Vagina (tissue), 2 donors: Measurements from ENCODE around the gene EGLN2. TPM values are rescaled to one million over a fixed set of nuclear protein-coding genes. Genes with fewer than 3 reads are reported as not detected.

Experiments used
- DNase-seq, 2 donors: peaks; one replicate each; pipeline ENCODE4 v3.0.0-alpha.2; 2017; ENCODE audit errors: extremely low spot score in 2 of 2
- H3K27ac ChIP-seq: fragments of 200-600 bp; sonication (generic); one replicate; pipeline ENCODE4 v1.5.1; 2019
- H3K27me3 ChIP-seq: fragments of 200-600 bp; sonication (generic); one replicate; pipeline ENCODE4 v1.5.1; 2019
- H3K36me3 ChIP-seq, 2 donors: fragments of 200-600 bp; sonication (generic); one replicate each; pipeline ENCODE4 v1.5.1; 2017 to 2019
- H3K4me1 ChIP-seq: fragments of 200-600 bp; sonication (generic); one replicate; pipeline ENCODE4 v1.5.1; 2019
- H3K4me3 ChIP-seq, 2 donors: fragments of 200-600 bp; sonication (generic); 1 replicate in 1 of 2; 2 replicates in 1 of 2; pipeline ENCODE4 v1.5.1; 2016 to 2019
- H3K9me3 ChIP-seq: fragments of 200-600 bp; sonication (generic); one replicate; pipeline ENCODE4 v1.5.1; 2019
- POLR2A ChIP-seq, 2 donors: fragments of 450-650 bp; IDR thresholded peaks; one replicate each; pipeline ENCODE4 v1.6.1; 2017; ENCODE audit warnings: antibody characterized with exemption in 2 of 2, mild to moderate bottlenecking in 2 of 2, moderate library complexity in 2 of 2
- POLR2AphosphoS5 ChIP-seq, 2 donors: sonication (generic); formaldehyde crosslinking; IDR thresholded peaks; one replicate each; pipeline ENCODE4 v1.9.0; 2017; ENCODE audit warnings: antibody characterized with exemption in 2 of 2, mild to moderate bottlenecking in 2 of 2, low read depth in 1 of 2; ENCODE audit not compliant: insufficient read depth in 1 of 2
- intact Hi-C: fragments of 100-400 bp; cut with DNase I; formaldehyde crosslinking; loops from one replicate; pipeline ENCODE4 v1.15.1; 2023
- total RNA-seq: library from RNA; depleted of rRNA; stranded (reverse); fragments of >200 nt; gene quantifications from one replicate; pipeline ENCODE4 v1.2.3, GENCODE V29; 2016
- TF ChIP-seq, protein P1 (sequence below), 3 experiments: fragments of 450-650 bp in 2 of 3; fragments of 200-600 bp in 1 of 3; sonication (generic) in 1 of 3; IDR thresholded peaks; one replicate each; pipeline ENCODE4 v1.5.1; 2017 to 2019; ENCODE audit warnings: antibody characterized with exemption in 3 of 3, mild to moderate bottlenecking in 2 of 3, moderate library complexity in 2 of 3

EGLN2 gene
- total RNA-seq, 1 donor from 2014 or later = 76.9 TPM

DNA sequence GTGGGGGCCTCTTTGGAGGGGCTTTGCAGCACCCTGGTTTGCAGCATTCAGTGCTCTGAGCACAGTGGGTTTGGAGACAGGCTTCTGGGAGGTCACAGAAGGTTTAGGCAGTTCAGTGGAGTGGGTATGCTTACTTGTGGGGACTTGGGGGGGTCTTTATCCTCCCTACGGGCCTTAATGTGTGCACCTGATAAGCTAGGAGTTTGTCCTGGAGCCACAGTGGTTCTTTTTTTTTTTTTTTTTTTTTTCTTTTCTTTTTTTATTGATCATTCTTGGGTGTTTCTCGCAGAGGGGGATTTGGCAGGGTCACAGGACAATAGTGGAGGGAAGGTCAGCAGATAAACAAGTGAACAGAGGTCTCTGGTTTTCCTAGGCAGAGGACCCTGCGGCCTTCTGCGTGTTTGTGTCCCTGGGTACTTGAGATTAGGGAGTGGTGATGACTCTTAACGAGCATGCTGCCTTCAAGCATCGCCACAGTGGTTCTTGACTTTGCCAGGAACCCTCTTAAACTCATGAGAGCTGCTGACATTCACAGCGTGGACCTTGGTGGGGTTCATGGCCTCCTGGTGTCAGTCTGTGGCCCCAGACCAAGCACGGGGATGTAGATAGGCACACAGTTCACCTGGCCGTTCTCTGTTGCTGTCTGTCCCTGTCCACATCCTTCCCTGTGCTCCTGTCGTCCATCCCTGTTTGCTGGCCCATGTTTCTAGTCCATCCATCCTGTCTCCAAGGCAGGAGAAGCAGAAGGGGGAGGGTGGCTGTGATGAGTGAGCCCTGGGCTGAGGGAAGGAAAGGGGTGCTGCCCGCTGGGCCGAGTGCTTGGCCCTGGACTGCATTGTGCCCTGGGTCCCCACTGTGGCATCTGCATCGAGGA, 2.7 kb downstream of the EGLN2 start:
- Histone ChIP-seq H3K36me3 (peaks cover 0 to 8% of the 10 kb centered on the region in 2 donors), H3K27ac (peak overlapping the region; percentile 98), H3K4me3 (peak overlapping the region; percentile 73 to 95), H3K27me3 (no peaks in the 10 kb centered on the region), H3K4me1 (peaks cover 78% of the 10 kb centered on the region), H3K9me3 (no peaks in the 10 kb centered on the region)
- intact Hi-C loops = loop anchor here (5.0 to 10.0 kb wide), 3 partner anchors 47 to 1071 kb away; partner anchors contain the start of genes ACTMAP and SNRPA
- TF ChIP-seq, protein P1, sequence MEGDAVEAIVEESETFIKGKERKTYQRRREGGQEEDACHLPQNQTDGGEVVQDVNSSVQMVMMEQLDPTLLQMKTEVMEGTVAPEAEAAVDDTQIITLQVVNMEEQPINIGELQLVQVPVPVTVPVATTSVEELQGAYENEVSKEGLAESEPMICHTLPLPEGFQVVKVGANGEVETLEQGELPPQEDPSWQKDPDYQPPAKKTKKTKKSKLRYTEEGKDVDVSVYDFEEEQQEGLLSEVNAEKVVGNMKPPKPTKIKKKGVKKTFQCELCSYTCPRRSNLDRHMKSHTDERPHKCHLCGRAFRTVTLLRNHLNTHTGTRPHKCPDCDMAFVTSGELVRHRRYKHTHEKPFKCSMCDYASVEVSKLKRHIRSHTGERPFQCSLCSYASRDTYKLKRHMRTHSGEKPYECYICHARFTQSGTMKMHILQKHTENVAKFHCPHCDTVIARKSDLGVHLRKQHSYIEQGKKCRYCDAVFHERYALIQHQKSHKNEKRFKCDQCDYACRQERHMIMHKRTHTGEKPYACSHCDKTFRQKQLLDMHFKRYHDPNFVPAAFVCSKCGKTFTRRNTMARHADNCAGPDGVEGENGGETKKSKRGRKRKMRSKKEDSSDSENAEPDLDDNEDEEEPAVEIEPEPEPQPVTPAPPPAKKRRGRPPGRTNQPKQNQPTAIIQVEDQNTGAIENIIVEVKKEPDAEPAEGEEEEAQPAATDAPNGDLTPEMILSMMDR (IDR thresholded peaks at IDR 0.05) = no peak
- TF ChIP-seq POLR2AphosphoS5 (IDR thresholded peaks at IDR 0.05; ENCODE audit: insufficient read depth in 1 of 2, low read depth in 1 of 2) = peak in 1 of 2 donors; percentile 3
- no peak for TF ChIP-seq POLR2A (IDR thresholded peaks at IDR 0.05)
- no peak for DNase-seq

GRCh38 chr19:40802300-40803169, 3.5 kb downstream of the EGLN2 start:
- TF ChIP-seq POLR2AphosphoS5 (IDR thresholded peaks at IDR 0.05; ENCODE audit: insufficient read depth in 1 of 2, low read depth in 1 of 2) = peak; percentile 9 to 69
- TF ChIP-seq POLR2A (IDR thresholded peaks at IDR 0.05) = no peak
- intact Hi-C loops = loop anchor here (5.0 to 10.0 kb wide), 3 partner anchors 48 to 1070 kb away; partner anchors contain the start of genes ACTMAP and SNRPA
- peaks cover 0 to 8% of the 10 kb centered on the region in 2 donors for H3K36me3 ChIP-seq
- DNase-seq = no peak
- H3K27me3 ChIP-seq = no peaks in the 10 kb centered on the region
- H3K27ac ChIP-seq = peak overlapping the region; percentile 98
- H3K9me3 ChIP-seq = no peaks in the 10 kb centered on the region
- peaks cover 86% of the 10 kb centered on the region for H3K4me1 ChIP-seq
- H3K4me3 ChIP-seq = peak overlapping the region; percentile 73 to 95

DNA sequence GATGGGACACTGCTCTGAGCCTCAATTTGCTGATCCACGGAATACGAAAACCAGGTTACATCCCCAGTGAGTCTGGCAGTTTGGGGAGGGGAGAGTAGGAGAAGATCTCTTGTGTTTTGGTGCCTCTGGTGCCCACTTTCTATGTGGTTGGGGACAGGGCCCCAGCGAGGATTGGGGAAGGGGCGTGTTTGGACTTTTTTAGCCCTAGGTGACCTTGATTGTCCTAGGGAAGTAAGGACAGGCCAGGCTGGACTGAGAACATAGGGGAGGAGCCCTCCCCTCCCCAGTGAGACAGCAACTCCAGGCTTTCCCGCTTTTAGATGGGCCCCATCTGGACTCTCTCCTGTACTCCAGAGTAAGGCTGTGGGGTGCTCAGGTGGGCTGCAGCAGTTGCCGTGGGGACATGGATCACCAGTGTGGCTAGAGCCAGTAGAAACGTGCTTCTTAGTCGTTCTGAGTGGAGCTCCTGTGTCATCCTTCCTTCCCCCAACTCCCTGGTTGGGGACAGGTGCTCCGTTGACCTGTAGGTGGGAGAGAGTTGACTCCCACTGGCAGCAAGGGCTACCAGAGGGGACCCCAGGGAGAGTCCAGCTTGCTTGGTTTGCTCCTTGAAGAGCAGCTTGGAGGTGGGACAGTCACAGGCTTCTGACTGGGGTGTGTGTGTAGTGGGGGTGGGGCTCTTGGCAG, 4.3 kb downstream of the EGLN2 start:
- Histone ChIP-seq H3K4me1 (peaks cover 86% of the 10 kb centered on the region), H3K27ac (peak overlapping the region; percentile 98), H3K9me3 (no peaks in the 10 kb centered on the region), H3K4me3 (peak overlapping the region; percentile 73 to 95), H3K36me3 (peaks cover 0 to 11% of the 10 kb centered on the region in 2 donors), H3K27me3 (no peaks in the 10 kb centered on the region)
- DNase-seq = no peak
- intact Hi-C loops = loop anchor here (5.0 to 10.0 kb wide), 3 partner anchors 49 to 1069 kb away; partner anchors contain the start of genes ACTMAP and SNRPA
- TF ChIP-seq, protein P1 (IDR thresholded peaks at IDR 0.05) = no peak
- TF ChIP-seq POLR2AphosphoS5 (IDR thresholded peaks at IDR 0.05; ENCODE audit: insufficient read depth in 1 of 2, low read depth in 1 of 2) = peak in 1 of 2 donors; percentile 7

DNA sequence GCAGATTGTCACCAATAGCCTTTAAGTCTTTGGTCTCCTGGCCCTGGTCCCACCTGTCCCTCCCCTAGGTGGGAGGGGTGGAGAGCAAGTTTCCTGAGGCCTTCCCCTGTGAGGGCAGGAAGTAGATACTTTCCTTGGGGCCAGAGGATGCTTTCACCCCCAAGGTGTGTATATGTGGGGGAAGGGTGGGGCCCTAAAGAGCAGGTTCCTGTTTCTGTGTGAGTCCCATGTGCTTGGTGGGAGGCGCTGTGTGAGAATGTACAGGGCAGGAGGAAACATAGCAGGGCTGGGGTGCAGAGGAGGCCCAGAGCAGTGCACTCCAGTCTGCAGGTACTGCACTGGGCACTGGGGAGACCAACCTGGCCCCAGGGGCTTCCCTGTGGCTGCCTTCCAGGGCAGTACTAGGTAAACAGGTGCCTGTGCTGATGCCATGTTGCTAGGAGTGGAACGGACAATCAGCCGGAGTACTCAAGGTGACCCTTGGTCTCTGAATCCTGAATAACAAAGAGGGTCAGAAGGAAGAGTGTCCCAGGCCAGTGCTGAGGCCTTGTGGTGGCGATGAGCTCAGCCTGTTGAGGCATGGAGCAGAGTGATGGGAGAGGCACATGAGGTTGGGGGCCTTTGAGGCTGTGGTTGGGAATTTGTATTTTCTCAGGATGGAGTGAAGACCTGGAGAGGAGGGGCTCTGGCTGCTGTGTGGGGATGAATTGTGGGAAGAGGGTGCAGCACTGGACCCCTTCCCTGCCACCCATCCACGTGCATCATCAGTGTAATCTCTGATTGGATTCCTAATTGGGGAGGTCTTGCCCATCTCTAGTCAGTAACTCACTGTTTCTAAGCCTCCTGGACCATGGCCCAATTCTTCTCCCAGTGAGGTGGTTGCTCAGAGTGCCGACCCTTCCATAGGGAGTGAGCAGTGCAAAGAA, 5.1 kb downstream of the EGLN2 start:
- TF ChIP-seq POLR2A (IDR thresholded peaks at IDR 0.05) (no peak), POLR2AphosphoS5 (IDR thresholded peaks at IDR 0.05; ENCODE audit: insufficient read depth in 1 of 2, low read depth in 1 of 2) (no peak)
- TF ChIP-seq, protein P1 (IDR thresholded peaks at IDR 0.05) = no peak
- Histone ChIP-seq H3K36me3 (peaks cover 0 to 16% of the 10 kb centered on the region in 2 donors), H3K4me1 (peaks cover 93% of the 10 kb centered on the region), H3K9me3 (no peaks in the 10 kb centered on the region), H3K4me3 (peak overlapping the region in 1 of 2 donors; percentile 73), H3K27ac (peak overlapping the region; percentile 98), H3K27me3 (no peaks in the 10 kb centered on the region)
- intact Hi-C loops = loop anchor here (5.0 to 10.0 kb wide), 3 partner anchors 49 to 1068 kb away; partner anchors contain the start of genes ACTMAP and SNRPA
- no peak for DNase-seq
